ENCODE data around the gene FER1L5. TPM values are rescaled to one million over a fixed set of nuclear protein-coding genes. Genes with fewer than 3 reads are reported as not detected.
"Not testable (repeated sequence)": the region's sequence is repeated elsewhere in the genome, so short reads cannot be mapped to it uniquely, and the experiment has no call there.

FER1L5 gene
- polyA plus RNA-seq, 1 donor: 3.4 TPM

- DNase-seq (ENCODE audit: low read depth): no peak
Measured at GRCh38 chr2:96636551-96637171, 5.9 kb upstream of the FER1L5 start.

- peak; percentile 51 for DNase-seq (ENCODE audit: low read depth)
Measured at GRCh38 chr2:96637385-96638143, 5.0 kb upstream of the FER1L5 start.

- peak; percentile 85 for DNase-seq (ENCODE audit: low read depth)
Measured at GRCh38 chr2:96638144-96639121, 4.1 kb upstream of the FER1L5 start, which contains the start of gene KANSL3. Gene KANSL3 (minus strand): TSS chr2:96638312. CDS start chr2:96637135, 1,177 bp downstream.

GRCh38 chr2:96647681-96648080 is 5.1 kb downstream of the FER1L5 start:
- DNase-seq (ENCODE audit: low read depth): no peak

- DNase-seq (ENCODE audit: low read depth): no peak
Measured at GRCh38 chr2:96648306-96648930, 5.9 kb downstream of the FER1L5 start.

DNA sequence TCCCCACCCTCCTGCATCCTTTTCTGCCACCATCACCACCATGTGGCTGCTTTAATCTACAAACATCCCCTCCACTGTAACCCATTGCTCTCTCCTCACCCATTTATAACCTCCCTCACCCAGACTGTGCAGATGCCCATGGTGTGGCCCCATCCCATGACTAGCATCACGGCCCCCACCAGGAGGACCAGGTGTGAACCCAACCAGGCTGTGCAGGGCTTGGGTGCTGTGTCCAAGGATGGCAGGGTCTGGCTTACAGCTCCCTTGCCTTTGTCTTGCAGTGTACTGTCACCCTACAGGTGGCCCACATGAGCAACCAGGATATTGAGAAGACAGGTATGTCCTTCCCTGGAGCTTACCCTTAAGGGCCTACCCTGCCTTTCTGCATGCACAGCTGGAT is 6.8 kb downstream of the FER1L5 start:
- DNase-seq (ENCODE audit: low read depth): no peak

DNA sequence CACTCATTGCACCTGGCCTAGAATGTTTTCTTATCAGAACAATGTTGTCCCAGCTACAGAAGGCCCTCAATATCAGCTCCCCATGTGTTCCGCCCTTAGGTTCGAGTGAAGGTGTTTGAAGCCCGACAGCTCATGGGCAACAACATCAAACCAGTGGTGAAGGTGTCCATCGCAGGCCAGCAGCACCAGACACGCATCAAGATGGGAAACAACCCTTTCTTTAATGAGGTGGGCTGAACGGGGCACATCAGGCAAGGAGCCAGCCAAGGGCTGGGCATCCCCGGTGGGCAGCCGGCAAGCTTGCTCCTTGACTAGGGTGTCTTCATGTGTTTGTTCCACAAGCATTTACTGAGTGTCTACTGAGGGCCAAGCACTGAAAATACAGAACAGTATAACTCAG is 9.2 kb downstream of the FER1L5 start:
- no peak for DNase-seq (ENCODE audit: low read depth)

DNA sequence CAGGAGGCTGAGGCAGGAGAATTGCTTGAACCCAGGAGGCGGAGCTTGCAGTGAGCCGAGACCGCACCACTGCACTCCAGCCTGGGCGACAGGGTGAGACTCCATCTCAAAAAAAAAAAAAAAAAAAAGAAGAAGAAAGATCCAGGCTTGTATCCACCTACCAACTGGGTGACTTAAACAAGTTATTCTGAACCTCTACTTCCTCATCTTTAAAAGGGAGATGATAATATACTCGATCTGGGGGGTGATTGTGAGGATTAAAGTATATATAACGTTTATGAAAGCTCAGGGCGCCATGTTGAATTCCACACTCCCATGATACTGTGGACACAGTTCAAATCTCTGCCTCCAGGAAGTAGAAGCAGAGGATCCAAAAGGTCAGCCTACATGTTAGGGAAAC is 12.2 kb downstream of the FER1L5 start:
- DNase-seq (ENCODE audit: low read depth): not testable (repeated sequence)

DNA sequence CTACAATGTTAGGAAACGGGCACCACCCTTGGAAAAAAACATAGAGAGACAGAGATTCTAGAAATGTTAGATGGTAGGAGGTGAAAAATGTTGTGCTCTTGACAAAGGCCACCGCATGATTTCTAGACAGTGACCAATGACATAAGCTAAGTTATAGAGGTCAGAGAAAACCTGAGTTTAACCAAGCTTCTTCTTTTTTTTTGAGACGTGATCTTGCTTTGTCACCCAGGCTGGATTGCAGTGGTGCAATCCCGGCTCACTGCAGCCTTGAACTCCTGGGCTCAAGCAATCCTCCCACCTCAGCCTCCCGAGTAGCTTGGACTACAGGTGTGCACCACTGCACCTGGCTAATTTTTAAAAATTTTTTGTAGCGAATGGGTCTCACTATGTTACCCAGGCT is 13.0 kb downstream of the FER1L5 start:
- DNase-seq (ENCODE audit: low read depth): no peak

GRCh38 chr2:96656540-96656939 is 14.0 kb downstream of the FER1L5 start:
- DNase-seq (ENCODE audit: low read depth): no peak

GRCh38 chr2:96661324-96661723 is 18.8 kb downstream of the FER1L5 start:
- DNase-seq (ENCODE audit: low read depth): no peak

- DNase-seq (ENCODE audit: low read depth): no peak
Measured at GRCh38 chr2:96662360-96662759, 19.8 kb downstream of the FER1L5 start.

DNA sequence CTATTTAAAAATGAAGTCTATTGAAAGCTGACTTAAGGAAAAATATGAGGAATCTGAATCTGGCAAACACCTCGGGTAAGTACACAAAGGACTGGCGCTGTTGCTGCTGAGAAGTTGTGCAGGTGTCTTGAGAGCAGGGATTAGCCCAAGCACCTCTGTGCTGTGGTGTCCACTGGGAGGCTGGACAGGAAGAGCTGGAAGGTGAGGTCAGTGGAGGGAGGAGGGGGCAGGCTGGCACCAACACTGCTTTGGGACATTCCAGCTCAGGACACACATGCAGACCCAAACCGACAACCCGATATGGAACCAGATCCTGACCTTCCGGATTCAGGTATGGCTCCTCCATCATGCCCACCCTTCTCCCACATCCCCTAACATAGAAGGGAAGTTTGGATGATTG is 20.6 kb downstream of the FER1L5 start:
- no peak for DNase-seq (ENCODE audit: low read depth)

DNA sequence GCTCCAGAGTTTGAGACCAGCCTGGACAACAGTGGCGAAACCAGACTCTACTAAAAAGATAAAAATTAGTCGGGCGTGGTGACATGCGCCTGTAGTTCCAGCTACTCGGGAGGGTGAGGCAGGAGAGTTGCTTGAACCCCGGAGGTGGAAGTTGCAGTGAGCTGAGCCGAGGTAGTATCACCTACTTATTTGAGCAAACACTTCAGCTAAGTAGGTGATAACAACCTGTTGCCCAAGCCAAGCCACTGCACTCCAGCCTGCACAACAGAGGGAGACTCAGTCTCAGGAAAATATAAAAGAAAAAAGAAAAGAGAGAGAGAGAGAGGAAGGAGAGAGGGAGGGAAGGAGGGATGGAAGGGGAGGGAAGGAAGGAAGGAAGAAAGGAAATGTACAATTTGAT is 21.3 kb downstream of the FER1L5 start:
- DNase-seq (ENCODE audit: low read depth): no peak

- no peak for DNase-seq (ENCODE audit: low read depth)
Measured at GRCh38 chr2:96664366-96664925, 21.9 kb downstream of the FER1L5 start.

GRCh38 chr2:96665083-96665569 is 22.6 kb downstream of the FER1L5 start:
- no peak for DNase-seq (ENCODE audit: low read depth)

- not testable (repeated sequence) for DNase-seq (ENCODE audit: low read depth)
Measured at GRCh38 chr2:96665717-96666116, 23.2 kb downstream of the FER1L5 start.

DNA sequence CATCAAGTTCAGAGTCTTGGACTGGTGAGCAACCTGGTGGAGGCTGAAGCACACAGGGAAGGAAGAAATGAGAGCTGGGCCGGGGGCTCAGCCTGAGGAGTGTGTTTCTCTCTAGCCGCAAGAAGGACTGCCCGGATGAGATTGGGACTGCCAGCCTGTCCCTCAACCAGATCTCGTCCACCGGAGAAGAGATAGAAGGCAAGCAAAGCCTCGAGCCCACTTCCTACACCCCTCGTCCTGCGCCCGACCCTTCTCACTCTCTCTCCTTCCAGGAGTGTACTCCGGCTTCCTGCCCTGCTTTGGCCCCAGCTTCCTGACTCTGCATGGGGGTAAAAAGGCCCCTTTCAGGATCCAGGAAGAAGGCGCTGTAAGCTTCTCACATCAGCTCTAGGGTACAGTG is 26.2 kb downstream of the FER1L5 start:
- DNase-seq (ENCODE audit: low read depth): no peak

DNA sequence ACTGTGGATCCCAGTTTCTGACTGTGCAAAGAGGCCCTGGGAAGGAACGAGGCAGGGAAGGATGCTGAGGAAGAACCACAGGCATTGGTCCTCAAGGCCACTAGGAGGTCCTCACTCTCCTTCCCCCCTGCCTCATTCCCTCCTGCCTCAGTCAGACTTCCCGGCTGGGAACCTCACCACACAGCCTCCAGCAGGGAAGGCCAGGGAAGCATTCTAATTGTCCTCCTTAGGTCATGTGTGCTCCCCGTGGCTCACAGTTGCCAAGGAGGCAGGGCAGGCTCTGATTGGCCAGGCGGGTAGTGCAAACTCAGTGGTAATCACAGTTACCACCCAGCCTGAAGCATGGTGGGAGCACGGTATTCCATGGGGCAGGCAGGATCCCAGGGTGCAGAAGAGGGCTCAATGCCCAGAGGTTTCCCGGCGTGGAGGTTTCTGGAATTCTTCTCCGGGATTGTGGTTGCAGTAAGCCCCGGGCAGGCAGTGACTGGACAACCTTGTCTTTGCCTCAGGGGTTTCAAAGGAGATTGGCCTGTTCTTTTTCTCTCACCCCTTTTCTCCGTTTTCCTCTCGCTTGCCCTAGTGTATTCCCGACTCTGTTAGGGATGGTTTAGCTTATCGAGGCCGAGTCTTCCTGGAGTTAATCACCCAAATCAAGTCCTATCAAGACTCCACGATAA is 27.1 kb downstream of the FER1L5 start:
- no peak for DNase-seq (ENCODE audit: low read depth)

DNA sequence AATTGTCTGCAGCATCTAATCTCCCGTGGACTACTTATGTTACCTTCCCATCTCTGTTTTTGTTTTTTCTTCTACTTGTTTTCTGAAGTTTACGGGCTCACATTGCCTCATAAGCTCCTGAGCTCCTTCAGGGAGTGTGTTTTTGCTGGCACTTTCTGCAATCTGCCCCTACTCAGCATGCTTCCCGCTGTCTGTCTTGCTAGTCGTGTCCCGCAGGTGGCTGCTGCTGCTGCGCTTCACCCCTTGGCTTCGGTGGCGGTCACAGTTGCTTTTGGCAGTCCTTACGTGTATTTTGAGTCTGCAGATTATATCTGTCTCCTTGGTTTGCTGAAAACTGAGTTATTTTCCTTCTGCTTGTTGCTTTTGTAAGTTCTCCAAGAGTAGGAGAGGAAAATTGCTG is 37.3 kb downstream of the FER1L5 start:
- DNase-seq (ENCODE audit: low read depth): no peak

All from forelimb muscle (tissue), 1 donor.